Measurements from ENCODE around the gene CDK8. TPM values are rescaled to one million over a fixed set of nuclear protein-coding genes. Genes with fewer than 3 reads are reported as not detected.

CDK8 gene
- total and polyA plus RNA-seq, 2 experiments from 2014 or later, result 13.6 to 24.0 TPM

GRCh38 chr13:26324867-26325266 lies 70.9 kb downstream of the CDK8 start (continued):
- TF ChIP-seq EZH2phosphoT487 (IDR thresholded peaks at IDR 0.05; ENCODE audit: unreplicated experiment) (no peak), ZNF331 (CRISPR knock-in tag; IDR thresholded peaks at IDR 0.05; ENCODE audit: low read depth) (no peak), STAT1 (IDR thresholded peaks at IDR 0.05; ENCODE audit: unreplicated experiment) (no peak), CREB1 (CRISPR knock-in tag; IDR thresholded peaks at IDR 0.05; ENCODE audit: low read depth) (no peak), POLR2AphosphoS5 (IDR thresholded peaks at IDR 0.05; ENCODE audit: low read depth) (no peak), CTCF (conservative IDR thresholded peaks at IDR 0.05; ENCODE audit: low read depth in 2 of 2) (no peak), JUNB (IDR thresholded peaks at IDR 0.05; ENCODE audit: unreplicated experiment) (no peak), REST (IDR thresholded peaks at IDR 0.05; ENCODE audit: unreplicated experiment) (no peak)

GRCh38 chr13:26325876-26326275 lies 71.9 kb downstream of the CDK8 start:
- Histone ChIP-seq H3K4me1 (ENCODE audit: insufficient read depth) (peaks cover 15% of the 10 kb centered on the region), H3K27me3 (ENCODE audit: insufficient read depth) (no peaks in the 10 kb centered on the region), H3K4me3 (no peak overlapping the region), H4K20me1 (replicated peaks; ENCODE audit: insufficient read depth) (peaks cover 33% of the 10 kb centered on the region), H2AFZ (no peak overlapping the region), H3K79me2 (replicated peaks; ENCODE audit: insufficient read depth) (peaks cover 97% of the 10 kb centered on the region), H3K27ac (ENCODE audit: low read depth) (no peak overlapping the region), H3K4me2 (no peak overlapping the region), H3F3A (replicated peaks; ENCODE audit: low read depth) (no peaks in the 10 kb centered on the region), H3K36me3 (ENCODE audit: insufficient read depth) (no peaks in the 10 kb centered on the region; the same call in 1 of the 2 replicates), H3K9me2 (ENCODE audit: insufficient read depth) (no peaks in the 10 kb centered on the region)
- Mint-ChIP-seq H3K9me3 (no peaks in the 10 kb centered on the region; the same call in 2 of the 3 replicates), H3K27ac (no peak overlapping the region), H3K4me1 (peaks cover 25% of the 10 kb centered on the region), H3K36me3 (ENCODE audit: low read depth) (no peaks in the 10 kb centered on the region; the same call in 2 of the 3 replicates), H3K27me3 (ENCODE audit: insufficient read depth, low read depth, poor library complexity) (no peaks in the 10 kb centered on the region), H3K4me3 (no peak overlapping the region)
- DNase-seq (ENCODE audit: low spot score) (no peak), ATAC-seq (no peak)
- TF ChIP-seq POLR2AphosphoS5 (IDR thresholded peaks at IDR 0.05; ENCODE audit: low read depth), result no peak
- no peak for TF ChIP-seq CREB1 (CRISPR knock-in tag; IDR thresholded peaks at IDR 0.05; ENCODE audit: low read depth)
- no peak for TF ChIP-seq JUNB (IDR thresholded peaks at IDR 0.05; ENCODE audit: unreplicated experiment)
- TF ChIP-seq REST (IDR thresholded peaks at IDR 0.05; ENCODE audit: unreplicated experiment), result no peak
- TF ChIP-seq EZH2 (IDR thresholded peaks at IDR 0.05; ENCODE audit: low read depth, unreplicated experiment), result no peak
- no peak for TF ChIP-seq STAT1 (IDR thresholded peaks at IDR 0.05; ENCODE audit: unreplicated experiment)
- TF ChIP-seq NANOG (IDR thresholded peaks at IDR 0.05; ENCODE audit: borderline replicate concordance), result no peak
- no peak for TF ChIP-seq CTCF (conservative IDR thresholded peaks at IDR 0.05; ENCODE audit: low read depth in 2 of 2)
- TF ChIP-seq EZH2phosphoT487 (IDR thresholded peaks at IDR 0.05; ENCODE audit: unreplicated experiment), result no peak

All from GM23338 (cell line).